GM19099 (cell line): Measurements from ENCODE around the gene ATIC.

Experiments used
- POLR2A ChIP-seq: IDR thresholded peaks from 3 replicates; pipeline ENCODE4 v1.6.1; 2011; ENCODE audit warnings: low read depth; ENCODE audit not compliant: insufficient read length; ENCODE audit errors: extremely low read depth

The ATIC gene

GRCh38 chr2:215311625-215312396 lies at the start of gene ATIC:
TSS of gene ATIC (plus strand) at chr2:215312059. CDS start at chr2:215312143, 84 bp downstream.
- peak; percentile 95 for TF ChIP-seq POLR2A

DNA sequence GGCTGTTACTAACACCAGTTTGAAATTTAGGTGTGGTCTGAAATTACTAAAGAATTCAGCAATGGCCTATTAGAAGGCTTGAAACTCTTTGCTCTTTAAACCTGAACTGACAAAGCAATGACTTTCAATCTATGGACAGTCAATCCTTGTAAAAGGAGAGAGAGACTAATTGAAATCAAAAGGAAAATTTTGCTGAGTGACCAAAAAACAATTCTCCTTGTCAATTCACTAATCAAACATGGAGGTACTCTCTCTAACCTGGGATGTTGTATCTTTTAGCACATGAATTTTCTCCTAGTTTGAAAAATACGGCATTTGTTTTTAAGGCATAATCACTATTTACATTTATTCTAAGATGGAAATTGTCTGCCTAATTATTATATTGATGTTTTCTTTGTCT lies 49.6 kb upstream of the ATIC start:
- TF ChIP-seq POLR2A, result no peak

GRCh38 chr2:215262741-215263362 lies 49.0 kb upstream of the ATIC start:
- TF ChIP-seq POLR2A, result no peak

GRCh38 chr2:215264374-215264773 lies 47.5 kb upstream of the ATIC start:
- no peak for TF ChIP-seq POLR2A

GRCh38 chr2:215269397-215270117 lies 42.3 kb upstream of the ATIC start:
- no peak for TF ChIP-seq POLR2A

GRCh38 chr2:215270118-215270451 lies 41.8 kb upstream of the ATIC start:
- no peak for TF ChIP-seq POLR2A

DNA sequence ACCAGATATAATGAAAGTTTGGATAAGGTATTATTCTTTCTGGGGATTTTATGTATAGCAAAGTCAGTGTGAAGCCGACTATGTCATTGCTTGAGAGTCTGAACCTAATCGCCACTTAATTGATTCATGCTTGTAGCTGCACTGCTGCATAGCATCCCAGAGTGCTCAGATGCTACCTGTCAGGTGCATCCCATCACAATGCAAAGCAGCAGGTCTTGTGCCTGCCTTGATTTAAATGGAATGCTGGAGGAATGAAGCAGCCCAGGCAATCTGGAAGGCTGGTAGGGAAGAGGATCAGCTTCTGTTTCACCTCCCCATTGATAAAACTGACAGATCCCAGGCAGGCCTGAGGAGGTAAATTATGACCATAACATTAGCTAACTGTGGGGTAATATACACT lies 40.4 kb upstream of the ATIC start:
- no peak for TF ChIP-seq POLR2A

DNA sequence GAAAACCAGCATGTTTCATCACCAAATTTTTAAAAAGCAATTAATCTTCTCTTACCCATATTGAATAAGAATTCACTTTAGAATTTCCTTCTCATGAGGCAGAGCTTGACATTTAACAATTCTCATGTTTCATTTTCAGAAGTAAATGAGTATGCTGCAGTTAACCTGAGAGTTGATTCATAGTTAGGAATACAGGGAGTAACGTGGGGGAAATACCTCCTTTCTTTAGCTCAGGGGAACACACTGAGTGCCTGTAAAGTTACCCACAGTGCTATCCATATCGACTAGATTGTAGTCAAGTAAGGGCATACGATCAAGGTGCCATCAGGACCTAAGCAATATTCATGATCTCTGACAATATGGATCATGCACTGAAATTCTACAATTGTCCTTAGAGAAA lies 38.9 kb upstream of the ATIC start:
- no peak for TF ChIP-seq POLR2A

- no peak for TF ChIP-seq POLR2A
Measured at GRCh38 chr2:215274829-215275228, 37.0 kb upstream of the ATIC start.

DNA sequence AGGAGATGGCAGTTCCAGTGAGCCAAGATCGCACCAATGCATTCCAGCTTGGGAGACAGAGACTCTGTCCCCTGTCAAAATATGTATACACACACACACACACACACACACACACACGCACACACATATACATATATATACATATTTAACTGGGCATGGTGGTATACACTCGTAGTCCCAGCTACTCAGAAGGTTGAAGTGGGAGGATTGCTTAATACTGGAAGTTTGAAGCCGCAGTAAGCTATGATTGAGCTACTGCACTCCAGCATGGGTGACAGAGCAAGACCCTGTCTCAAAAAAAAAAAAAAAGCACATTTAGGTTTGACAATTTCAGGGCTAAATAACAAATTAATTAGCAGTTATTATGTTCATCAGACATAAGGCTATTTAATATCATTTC lies 36.0 kb upstream of the ATIC start:
- no peak for TF ChIP-seq POLR2A

DNA sequence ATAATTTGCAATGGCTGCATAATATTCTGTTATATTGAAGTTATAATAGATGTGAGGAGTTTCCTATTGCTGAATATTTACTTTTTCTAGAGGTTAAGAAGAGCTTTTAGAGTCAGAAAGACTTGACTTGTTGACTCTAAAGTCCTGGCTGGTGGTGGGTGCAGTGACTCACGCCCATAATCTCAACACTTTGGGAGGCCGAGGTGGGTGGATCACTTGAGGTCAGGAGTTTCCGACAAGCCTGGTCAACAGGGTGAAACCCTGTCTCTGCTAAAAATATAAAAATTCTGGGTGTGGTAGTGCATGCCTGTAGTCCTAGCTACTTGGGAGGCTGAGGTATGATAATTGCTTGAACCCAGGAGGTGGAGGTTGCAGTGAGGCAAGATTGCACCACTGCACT lies 33.9 kb upstream of the ATIC start:
- TF ChIP-seq POLR2A, result no peak

DNA sequence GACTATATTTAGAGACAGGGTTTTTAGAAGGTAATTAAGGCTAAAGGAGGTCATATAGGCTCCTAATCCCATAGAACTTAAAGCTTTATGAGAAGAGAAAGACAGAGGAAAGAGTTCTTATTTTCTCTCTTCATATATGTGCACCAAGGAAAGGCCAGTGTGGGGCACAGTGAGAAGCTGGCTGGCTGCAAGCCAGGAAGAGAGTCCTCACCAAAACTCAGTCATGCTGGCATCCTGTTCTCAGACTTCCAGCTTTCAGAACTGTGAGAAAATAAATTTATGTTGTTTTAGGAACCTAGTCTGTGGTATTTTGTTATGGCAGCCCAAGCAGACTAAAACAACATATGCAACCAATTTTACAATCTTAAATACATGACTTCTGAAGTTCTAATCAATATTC lies 31.5 kb upstream of the ATIC start:
- no peak for TF ChIP-seq POLR2A

DNA sequence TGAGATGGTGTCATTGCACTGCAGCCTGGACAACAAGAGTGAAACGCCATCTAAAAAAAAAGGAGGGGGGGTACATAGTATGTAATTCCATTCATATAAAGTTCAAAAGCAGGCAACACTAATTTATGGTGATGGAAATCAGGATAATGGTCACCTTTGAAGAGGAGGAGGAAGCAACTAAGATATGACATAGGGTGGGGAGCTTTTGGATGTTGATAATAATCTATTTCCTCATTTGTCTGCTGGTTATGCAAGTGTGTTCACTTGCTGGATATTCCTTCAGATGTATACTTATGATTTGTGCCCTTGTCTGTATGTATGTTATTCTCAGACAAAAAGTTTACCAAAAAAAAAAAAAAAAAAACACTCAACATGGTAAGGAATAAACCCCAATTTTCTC lies 28.6 kb upstream of the ATIC start:
- TF ChIP-seq POLR2A, result no peak

DNA sequence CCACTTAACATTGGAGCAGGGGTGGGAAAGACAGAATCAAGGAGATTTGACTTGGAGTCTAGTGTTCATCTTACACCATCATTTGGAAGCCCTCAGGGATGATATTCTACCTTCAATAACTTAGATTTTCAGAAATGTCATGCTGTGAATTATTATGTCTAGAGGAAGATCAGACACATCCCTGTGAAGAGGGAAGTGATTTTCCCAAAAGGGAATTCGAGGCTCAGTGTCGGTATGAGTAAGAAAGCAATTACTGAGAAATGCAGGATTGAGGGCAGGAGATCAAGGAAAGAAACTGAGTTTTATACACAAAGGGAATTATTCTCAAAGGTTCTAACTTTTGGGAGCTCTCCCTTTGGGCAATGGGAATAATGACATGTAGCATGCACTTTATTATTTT lies 25.6 kb upstream of the ATIC start:
- TF ChIP-seq POLR2A, result no peak

DNA sequence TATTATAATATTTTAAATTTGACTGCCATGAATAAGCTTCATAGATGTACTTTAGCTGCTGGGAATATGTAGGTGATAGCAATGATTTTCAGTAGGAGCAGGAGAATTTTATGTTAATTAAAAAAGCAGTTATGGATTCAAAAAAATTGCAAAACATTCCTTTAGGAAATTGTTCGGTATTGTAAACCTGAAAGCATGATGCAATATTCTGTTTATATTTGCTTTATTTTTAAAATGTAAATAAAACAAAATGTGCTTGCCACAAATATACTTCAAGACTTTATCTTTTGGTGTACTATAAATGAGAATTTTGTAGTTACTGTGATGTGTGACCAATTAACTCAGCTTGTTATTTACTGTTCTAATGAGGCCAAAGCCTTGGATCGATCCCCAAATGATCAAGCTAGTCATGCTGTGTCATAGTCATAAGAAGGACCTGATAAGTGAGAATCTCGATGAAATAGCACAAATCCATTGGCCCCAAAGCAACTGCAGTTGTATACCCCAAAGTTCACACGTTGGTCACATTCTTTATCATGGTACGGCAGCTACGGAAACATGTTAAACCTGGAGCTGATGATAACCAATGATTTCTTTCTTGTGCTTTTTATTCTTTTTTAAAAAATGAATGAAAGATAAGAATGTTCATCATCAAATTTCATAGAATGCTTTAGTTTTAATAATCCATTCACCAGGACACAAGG lies 23.6 kb upstream of the ATIC start:
- TF ChIP-seq POLR2A, result no peak

DNA sequence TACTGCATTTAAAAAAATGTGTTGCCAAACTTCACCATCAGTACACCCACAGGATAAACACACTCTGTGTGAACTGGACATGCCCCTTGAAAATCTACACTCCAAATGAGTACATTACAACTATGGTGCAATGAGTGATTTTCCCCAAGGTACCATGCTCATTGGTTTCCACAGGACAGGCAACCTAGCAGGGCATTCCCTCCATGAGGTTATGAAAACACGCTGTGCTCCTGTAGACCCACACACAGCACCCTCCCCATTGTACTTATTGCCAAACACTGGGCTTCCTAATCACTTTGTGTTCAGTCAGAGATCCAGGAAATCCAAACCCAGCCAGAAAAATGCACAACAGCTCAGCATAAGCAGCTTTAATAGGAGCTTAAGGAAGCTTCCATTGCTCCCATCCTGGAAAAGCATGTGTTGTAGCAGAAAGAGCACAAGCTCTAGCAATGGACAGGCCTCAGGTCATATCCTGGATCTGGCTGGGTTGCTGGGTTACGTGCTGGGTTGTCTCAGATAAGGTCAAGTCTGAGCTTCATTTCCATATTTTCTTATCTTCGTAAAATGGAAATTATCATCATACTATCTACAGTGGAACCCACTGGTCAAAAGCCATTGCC lies 20.8 kb upstream of the ATIC start:
- no peak for TF ChIP-seq POLR2A

- no peak for TF ChIP-seq POLR2A
Measured at GRCh38 chr2:215293879-215294278, 18.0 kb upstream of the ATIC start.
